CD4-positive, alpha-beta T cell (primary cell): ENCODE data around the gene MPPED1. TPM values are rescaled to one million over a fixed set of nuclear protein-coding genes. Genes with fewer than 3 reads are reported as not detected.

ENCODE experiments used
- ATAC-seq: fragments of 200-7000 bp; cut with Tn5 transposase; one replicate; pipeline ENCODE4 v1.10.0; 2022; ENCODE audit warnings: mild to moderate bottlenecking; ENCODE audit not compliant: poor library complexity
- CTCF ChIA-PET: fragments of 350-600 bp; sonication (Branson Sonifier 250); formaldehyde crosslinking; loops from one replicate; lab custom pipeline; 2021; ENCODE audit warnings: antibody characterized with exemption, inconsistent platforms; lab: Charles Lee
- POLR2A ChIA-PET: fragments of 350-600 bp; sonication (Branson Sonifier 250); formaldehyde crosslinking; loops from one replicate; lab custom pipeline; 2021; ENCODE audit warnings: antibody characterized with exemption, inconsistent platforms; lab: Charles Lee
- DNase-seq, 14 experiments: peaks; one replicate each; pipeline ENCODE4 v3.0.0-alpha.2; 2013 to 2020; ENCODE audit warnings: mixed read lengths in 2 of 14
- H3K27ac ChIP-seq, 2 donors: one replicate each; pipeline versions ENCODE4 v1.5.1 to v1.7.0; 2013; ENCODE audit warnings: low read length in 2 of 2, low read depth in 1 of 2, mild to moderate bottlenecking in 1 of 2
- H3K27me3 ChIP-seq, 2 experiments: 1 replicate in 1 of 2; 2 replicates in 1 of 2; pipeline versions ENCODE4 v1.6.1 to v1.7.0; 2013; ENCODE audit warnings: low read length in 2 of 2, control low read depth in 1 of 2, mild to moderate bottlenecking in 1 of 2, moderate library complexity in 1 of 2; ENCODE audit not compliant: insufficient read depth in 2 of 2, control insufficient read depth in 1 of 2
- H3K36me3 ChIP-seq: one replicate; pipeline ENCODE4 v1.6.1; 2013; ENCODE audit warnings: low read length, control low read depth; ENCODE audit not compliant: insufficient read depth
- H3K4me1 ChIP-seq: one replicate; pipeline ENCODE4 v1.6.1; 2013; ENCODE audit warnings: low read length, control low read depth; ENCODE audit not compliant: insufficient read depth
- H3K4me3 ChIP-seq: one replicate; pipeline ENCODE4 v1.5.1; 2013; ENCODE audit warnings: mild to moderate bottlenecking, low read length, moderate library complexity
- H3K9me3 ChIP-seq, 2 experiments: 1 replicate in 1 of 2; 2 replicates in 1 of 2; pipeline versions ENCODE4 v1.6.1 to v1.7.0; 2013; ENCODE audit warnings: low read length in 2 of 2, mild to moderate bottlenecking in 2 of 2, control low read depth in 1 of 2, moderate library complexity in 1 of 2; ENCODE audit not compliant: control insufficient read depth in 1 of 2, insufficient read depth in 1 of 2
- H3K27ac Mint-ChIP-seq: one replicate; pipeline ENCODE4 v1.8.0; 2020; ENCODE audit warnings: mixed read lengths
- H3K27me3 Mint-ChIP-seq: one replicate; pipeline ENCODE4 v1.8.0; 2021; ENCODE audit warnings: mixed read lengths
- H3K36me3 Mint-ChIP-seq: one replicate; pipeline ENCODE4 v1.8.0; 2021; ENCODE audit warnings: low read depth, mixed read lengths
- H3K4me1 Mint-ChIP-seq: one replicate; pipeline ENCODE4 v1.8.0; 2021; ENCODE audit warnings: low read depth, mixed read lengths
- H3K4me3 Mint-ChIP-seq: one replicate; pipeline ENCODE4 v1.8.0; 2020; ENCODE audit warnings: mild to moderate bottlenecking, mixed read lengths
- H3K9me3 Mint-ChIP-seq: one replicate; pipeline ENCODE4 v1.8.0; 2020; ENCODE audit warnings: mixed read lengths
- intact Hi-C, 2 experiments: fragments of 100-400 bp; cut with DNase I in 1 of 2; cut with micrococcal nuclease in 1 of 2; formaldehyde crosslinking; loops; one replicate each; pipeline versions ENCODE4 v1.15.1 to v1.9.0; 2023 to 2025; cut with DNase I, micrococcal nuclease
- total RNA-seq, 174 experiments: library from RNA in 2 of 174; stranded (reverse) in 2 of 174; gene quantifications; one replicate each; pipeline ENCODE4 v1.2.3 and lab custom pipeline; 2021 to 2026
- TF ChIP-seq, protein P1 (sequence below): fragments of 200-600 bp; IDR thresholded peaks from one replicate; pipeline ENCODE4 v1.8.0; 2022; ENCODE audit warnings: antibody characterized with exemption, mild to moderate bottlenecking

MPPED1 gene
- total RNA-seq, 2 experiments from 2014 or later, result not detected

DNA sequence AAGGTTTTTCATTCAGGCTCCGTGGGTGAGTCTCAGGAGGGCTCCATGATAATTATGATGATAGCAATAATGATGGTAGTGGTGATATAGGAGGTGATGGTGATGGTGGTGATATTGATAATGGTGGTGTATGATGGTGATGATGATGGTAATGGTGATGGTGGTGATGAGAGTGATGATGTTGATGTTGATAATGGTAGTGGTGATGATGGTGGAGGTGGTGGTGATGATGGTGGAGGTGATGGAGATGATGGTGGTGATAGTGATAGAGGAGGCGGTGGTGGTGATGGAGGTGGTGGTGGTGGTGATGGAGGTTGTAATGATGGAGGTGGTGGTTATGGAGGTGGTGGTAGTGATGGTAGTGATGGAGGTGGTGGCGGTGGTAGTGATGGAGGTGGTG, 79.4 kb downstream of the MPPED1 start:
- H3K36me3 Mint-ChIP-seq, result no peaks in the 10 kb centered on the region
- no peaks in the 10 kb centered on the region for H3K27me3 Mint-ChIP-seq
- Histone ChIP-seq H3K4me1 (no peaks in the 10 kb centered on the region), H3K27me3 (no peaks in the 10 kb centered on the region), H3K4me3 (no peak overlapping the region), H3K27ac (no peak overlapping the region), H3K36me3 (no peaks in the 10 kb centered on the region), H3K9me3 (peaks cover 0 to 9% of the 10 kb centered on the region in 2 experiments)
- no peaks in the 10 kb centered on the region for H3K4me1 Mint-ChIP-seq
- no peak for DNase-seq
- intact Hi-C loops, result no loop called here
- H3K27ac Mint-ChIP-seq, result no peak overlapping the region
- peaks cover 3% of the 10 kb centered on the region for H3K9me3 Mint-ChIP-seq
- TF ChIP-seq, protein P1, sequence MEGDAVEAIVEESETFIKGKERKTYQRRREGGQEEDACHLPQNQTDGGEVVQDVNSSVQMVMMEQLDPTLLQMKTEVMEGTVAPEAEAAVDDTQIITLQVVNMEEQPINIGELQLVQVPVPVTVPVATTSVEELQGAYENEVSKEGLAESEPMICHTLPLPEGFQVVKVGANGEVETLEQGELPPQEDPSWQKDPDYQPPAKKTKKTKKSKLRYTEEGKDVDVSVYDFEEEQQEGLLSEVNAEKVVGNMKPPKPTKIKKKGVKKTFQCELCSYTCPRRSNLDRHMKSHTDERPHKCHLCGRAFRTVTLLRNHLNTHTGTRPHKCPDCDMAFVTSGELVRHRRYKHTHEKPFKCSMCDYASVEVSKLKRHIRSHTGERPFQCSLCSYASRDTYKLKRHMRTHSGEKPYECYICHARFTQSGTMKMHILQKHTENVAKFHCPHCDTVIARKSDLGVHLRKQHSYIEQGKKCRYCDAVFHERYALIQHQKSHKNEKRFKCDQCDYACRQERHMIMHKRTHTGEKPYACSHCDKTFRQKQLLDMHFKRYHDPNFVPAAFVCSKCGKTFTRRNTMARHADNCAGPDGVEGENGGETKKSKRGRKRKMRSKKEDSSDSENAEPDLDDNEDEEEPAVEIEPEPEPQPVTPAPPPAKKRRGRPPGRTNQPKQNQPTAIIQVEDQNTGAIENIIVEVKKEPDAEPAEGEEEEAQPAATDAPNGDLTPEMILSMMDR, result no peak
- no peak overlapping the region for H3K4me3 Mint-ChIP-seq
- POLR2A ChIA-PET, result no interaction called here
- no peak for ATAC-seq
- CTCF ChIA-PET, result no interaction called here

DNA sequence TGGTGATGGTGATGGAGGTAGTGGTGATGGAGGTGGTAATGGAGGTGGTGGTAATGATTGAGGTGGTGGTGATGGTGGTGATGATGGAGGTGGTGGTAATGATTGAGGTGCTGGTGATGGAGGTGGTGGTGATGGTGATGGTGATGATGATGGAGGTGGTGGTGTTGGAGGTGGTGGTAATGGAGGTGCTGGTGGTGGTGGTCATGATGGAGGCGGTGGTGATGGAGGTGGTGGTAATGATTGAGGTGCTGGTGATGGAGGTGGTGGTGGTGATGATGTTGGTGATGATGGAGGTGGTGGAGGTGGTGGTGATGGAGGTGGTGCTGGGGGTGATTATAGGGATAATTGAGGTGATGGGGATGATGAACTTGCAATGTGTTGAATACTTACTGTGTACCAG, 79.9 kb downstream of the MPPED1 start:
- ATAC-seq (no peak), DNase-seq (no peak)
- no peaks in the 10 kb centered on the region for H3K27me3 Mint-ChIP-seq
- intact Hi-C loops, result no loop called here
- no peak overlapping the region for H3K4me3 Mint-ChIP-seq
- Histone ChIP-seq H3K9me3 (peaks cover 0 to 9% of the 10 kb centered on the region in 2 experiments), H3K27ac (no peak overlapping the region), H3K4me3 (no peak overlapping the region), H3K36me3 (no peaks in the 10 kb centered on the region), H3K4me1 (no peaks in the 10 kb centered on the region), H3K27me3 (no peaks in the 10 kb centered on the region)
- POLR2A ChIA-PET, result no interaction called here
- TF ChIP-seq, protein P1, result no peak
- H3K36me3 Mint-ChIP-seq, result no peaks in the 10 kb centered on the region
- CTCF ChIA-PET, result no interaction called here
- H3K4me1 Mint-ChIP-seq, result no peaks in the 10 kb centered on the region
- H3K27ac Mint-ChIP-seq, result no peak overlapping the region
- peaks cover 3% of the 10 kb centered on the region for H3K9me3 Mint-ChIP-seq

DNA sequence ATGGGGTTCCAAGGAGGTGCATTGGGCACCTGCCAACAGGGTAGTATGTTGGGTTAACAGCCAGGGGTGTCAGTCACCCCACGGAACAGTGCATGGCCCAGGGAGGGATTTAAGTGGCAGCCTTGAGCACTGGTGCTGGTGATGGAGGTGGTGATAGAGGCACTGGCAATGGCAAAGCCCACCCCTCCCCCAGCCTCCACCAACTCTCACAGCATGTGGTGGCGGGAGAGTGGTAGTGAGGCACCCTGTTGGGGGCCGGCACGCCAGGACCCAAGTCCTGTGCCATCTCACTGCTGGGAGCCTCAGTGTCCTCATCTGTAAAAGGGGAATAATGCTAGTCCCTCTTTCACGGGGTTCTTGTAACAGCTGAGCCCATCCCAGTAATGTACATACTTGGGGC, 81.5 kb downstream of the MPPED1 start:
- Histone ChIP-seq H3K9me3 (peaks cover 0 to 12% of the 10 kb centered on the region in 2 experiments), H3K4me3 (no peak overlapping the region), H3K36me3 (no peaks in the 10 kb centered on the region), H3K4me1 (no peaks in the 10 kb centered on the region), H3K27me3 (no peaks in the 10 kb centered on the region), H3K27ac (no peak overlapping the region)
- DNase-seq (no peak), ATAC-seq (no peak)
- Mint-ChIP-seq H3K4me1 (no peaks in the 10 kb centered on the region), H3K27me3 (no peaks in the 10 kb centered on the region), H3K4me3 (no peak overlapping the region), H3K9me3 (peaks cover 3% of the 10 kb centered on the region), H3K27ac (no peak overlapping the region), H3K36me3 (no peaks in the 10 kb centered on the region)
- ChIA-PET CTCF (no interaction called here), POLR2A (no interaction called here)
- TF ChIP-seq, protein P1, result no peak
- intact Hi-C loops, result no loop called here
